ENCODE data around the gene HDGFL2.

- TF ChIP-seq, protein P1, sequence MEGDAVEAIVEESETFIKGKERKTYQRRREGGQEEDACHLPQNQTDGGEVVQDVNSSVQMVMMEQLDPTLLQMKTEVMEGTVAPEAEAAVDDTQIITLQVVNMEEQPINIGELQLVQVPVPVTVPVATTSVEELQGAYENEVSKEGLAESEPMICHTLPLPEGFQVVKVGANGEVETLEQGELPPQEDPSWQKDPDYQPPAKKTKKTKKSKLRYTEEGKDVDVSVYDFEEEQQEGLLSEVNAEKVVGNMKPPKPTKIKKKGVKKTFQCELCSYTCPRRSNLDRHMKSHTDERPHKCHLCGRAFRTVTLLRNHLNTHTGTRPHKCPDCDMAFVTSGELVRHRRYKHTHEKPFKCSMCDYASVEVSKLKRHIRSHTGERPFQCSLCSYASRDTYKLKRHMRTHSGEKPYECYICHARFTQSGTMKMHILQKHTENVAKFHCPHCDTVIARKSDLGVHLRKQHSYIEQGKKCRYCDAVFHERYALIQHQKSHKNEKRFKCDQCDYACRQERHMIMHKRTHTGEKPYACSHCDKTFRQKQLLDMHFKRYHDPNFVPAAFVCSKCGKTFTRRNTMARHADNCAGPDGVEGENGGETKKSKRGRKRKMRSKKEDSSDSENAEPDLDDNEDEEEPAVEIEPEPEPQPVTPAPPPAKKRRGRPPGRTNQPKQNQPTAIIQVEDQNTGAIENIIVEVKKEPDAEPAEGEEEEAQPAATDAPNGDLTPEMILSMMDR (IDR thresholded peaks at IDR 0.05), result no peak
- TF ChIP-seq POLR2AphosphoS5 (IDR thresholded peaks at IDR 0.05), result no peak
Measured at GRCh38 chr19:4429771-4430171, 42.3 kb upstream of the HDGFL2 start.

All from prostate gland (tissue), 2 donors.